ENCODE data around the gene ZNF438.

Gene ZNF438

GRCh38 chr10:30894221-30894620 lies 137.4 kb downstream of the ZNF438 start:
- Histone ChIP-seq H2BK12ac (ENCODE audit: low read length in 2 of 2) (peak overlapping the region in 1 of 2 experiments; percentile 63), H2BK5ac (ENCODE audit: low read depth, low read length, poor library complexity, severe bottlenecking) (no peak overlapping the region), H3K4me2 (ENCODE audit: low read length, poor library complexity, severe bottlenecking) (no peak overlapping the region), H3K4ac (ENCODE audit: low read depth in 1 of 2, low read length in 2 of 2) (no peak overlapping the region), H3K14ac (ENCODE audit: low read length in 2 of 2) (no peak overlapping the region), H3K9me3 (ENCODE audit: control insufficient read depth, low read length) (no peaks in the 10 kb centered on the region), H3K18ac (ENCODE audit: low read depth in 1 of 2, low read length in 2 of 2) (no peak overlapping the region), H2BK15ac (ENCODE audit: low read depth, poor library complexity, severe bottlenecking) (no peak overlapping the region), H3K4me1 (ENCODE audit: control insufficient read depth, insufficient read depth, low read depth, low read length) (no peaks in the 10 kb centered on the region), H3K9ac (ENCODE audit: low read length) (no peak overlapping the region), H3K27me3 (ENCODE audit: control insufficient read depth in 1 of 2, insufficient read depth in 1 of 2, low read length in 2 of 2) (no peaks in the 10 kb centered on the region), H4K91ac (ENCODE audit: low read length) (no peak overlapping the region), H2AK5ac (ENCODE audit: low read length, severe bottlenecking) (no peak overlapping the region), H3K27ac (ENCODE audit: low read length, poor library complexity, severe bottlenecking) (no peak overlapping the region), H3K23ac (ENCODE audit: low read length in 2 of 2) (no peak overlapping the region), H2BK120ac (ENCODE audit: low read depth, low read length) (no peak overlapping the region), H3K36me3 (ENCODE audit: control insufficient read depth in 1 of 2, insufficient read depth in 2 of 2, low read depth in 1 of 2, low read length in 2 of 2) (no peaks in the 10 kb centered on the region), H3K79me1 (replicated peaks; ENCODE audit: low read length, poor library complexity, severe bottlenecking) (peaks cover 2% of the 10 kb centered on the region), H4K8ac (ENCODE audit: low read length) (no peak overlapping the region), H2AFZ (ENCODE audit: low read depth, low read length) (no peak overlapping the region), H3K4me3 (ENCODE audit: insufficient read depth in 1 of 2, low read depth in 1 of 2, low read length in 2 of 2) (no peak overlapping the region)
- 90% methylated on average over 5 of the region's 5 CpGs for WGBS
- DNase-seq: no peak

GRCh38 chr10:30893208-30893607 lies 138.5 kb downstream of the ZNF438 start:
- WGBS: 0% methylated on average over 1 of the region's 1 CpG
- no peak overlapping the region for H3K27ac ChIP-seq (ENCODE audit: low read length, poor library complexity, severe bottlenecking)
- H3K36me3 ChIP-seq (ENCODE audit: control insufficient read depth in 1 of 2, insufficient read depth in 2 of 2, low read depth in 1 of 2, low read length in 2 of 2): no peaks in the 10 kb centered on the region
- no peak overlapping the region for H2BK120ac ChIP-seq (ENCODE audit: low read depth, low read length)
- DNase-seq: peak; percentile 58
- no peak overlapping the region for H4K8ac ChIP-seq (ENCODE audit: low read length)
- H3K14ac ChIP-seq (ENCODE audit: low read length in 2 of 2): no peak overlapping the region
- peaks cover 2% of the 10 kb centered on the region for H3K79me1 ChIP-seq (replicated peaks; ENCODE audit: low read length, poor library complexity, severe bottlenecking)
- no peak overlapping the region for H3K23ac ChIP-seq (ENCODE audit: low read length in 2 of 2)
- no peak overlapping the region for H3K4me2 ChIP-seq (ENCODE audit: low read length, poor library complexity, severe bottlenecking)
- no peaks in the 10 kb centered on the region for H3K9me3 ChIP-seq (ENCODE audit: control insufficient read depth, low read length)
- no peak overlapping the region for H2AFZ ChIP-seq (ENCODE audit: low read depth, low read length)
- no peak overlapping the region for H2BK5ac ChIP-seq (ENCODE audit: low read depth, low read length, poor library complexity, severe bottlenecking)
- no peaks in the 10 kb centered on the region for H3K27me3 ChIP-seq (ENCODE audit: control insufficient read depth in 1 of 2, insufficient read depth in 1 of 2, low read length in 2 of 2)
- H2BK15ac ChIP-seq (ENCODE audit: low read depth, poor library complexity, severe bottlenecking): no peak overlapping the region
- H3K4me3 ChIP-seq (ENCODE audit: insufficient read depth in 1 of 2, low read depth in 1 of 2, low read length in 2 of 2): no peak overlapping the region
- H2BK12ac ChIP-seq (ENCODE audit: low read length in 2 of 2): no peak overlapping the region
- H4K91ac ChIP-seq (ENCODE audit: low read length): no peak overlapping the region
- no peak overlapping the region for H3K18ac ChIP-seq (ENCODE audit: low read depth in 1 of 2, low read length in 2 of 2)
- H3K4ac ChIP-seq (ENCODE audit: low read depth in 1 of 2, low read length in 2 of 2): no peak overlapping the region
- no peak overlapping the region for H2AK5ac ChIP-seq (ENCODE audit: low read length, severe bottlenecking)
- no peak overlapping the region for H3K9ac ChIP-seq (ENCODE audit: low read length)
- H3K4me1 ChIP-seq (ENCODE audit: control insufficient read depth, insufficient read depth, low read depth, low read length): no peaks in the 10 kb centered on the region

GRCh38 chr10:30887839-30888238 lies 143.8 kb downstream of the ZNF438 start:
- no peak overlapping the region for H2BK15ac ChIP-seq (ENCODE audit: low read depth, poor library complexity, severe bottlenecking)
- no peak overlapping the region for H4K91ac ChIP-seq (ENCODE audit: low read length)
- no peak for DNase-seq
- H3K4me3 ChIP-seq (ENCODE audit: insufficient read depth in 1 of 2, low read depth in 1 of 2, low read length in 2 of 2): no peak overlapping the region
- no peaks in the 10 kb centered on the region for H3K79me1 ChIP-seq (replicated peaks; ENCODE audit: low read length, poor library complexity, severe bottlenecking)
- no peak overlapping the region for H3K9ac ChIP-seq (ENCODE audit: low read length)
- no peak overlapping the region for H3K27ac ChIP-seq (ENCODE audit: low read length, poor library complexity, severe bottlenecking)
- H3K4me2 ChIP-seq (ENCODE audit: low read length, poor library complexity, severe bottlenecking): no peak overlapping the region
- H3K23ac ChIP-seq (ENCODE audit: low read length in 2 of 2): no peak overlapping the region
- H3K18ac ChIP-seq (ENCODE audit: low read depth in 1 of 2, low read length in 2 of 2): no peak overlapping the region
- WGBS: no CpG with 5 or more reads among the region's 1 CpG
- no peak overlapping the region for H2AK5ac ChIP-seq (ENCODE audit: low read length, severe bottlenecking)
- H2AFZ ChIP-seq (ENCODE audit: low read depth, low read length): no peak overlapping the region
- no peak overlapping the region for H2BK12ac ChIP-seq (ENCODE audit: low read length in 2 of 2)
- H3K14ac ChIP-seq (ENCODE audit: low read length in 2 of 2): no peak overlapping the region
- H3K36me3 ChIP-seq (ENCODE audit: control insufficient read depth in 1 of 2, insufficient read depth in 2 of 2, low read depth in 1 of 2, low read length in 2 of 2): no peaks in the 10 kb centered on the region
- H4K8ac ChIP-seq (ENCODE audit: low read length): no peak overlapping the region
- H3K4me1 ChIP-seq (ENCODE audit: control insufficient read depth, insufficient read depth, low read depth, low read length): no peaks in the 10 kb centered on the region
- no peaks in the 10 kb centered on the region for H3K27me3 ChIP-seq (ENCODE audit: control insufficient read depth in 1 of 2, insufficient read depth in 1 of 2, low read length in 2 of 2)
- H3K9me3 ChIP-seq (ENCODE audit: control insufficient read depth, low read length): no peaks in the 10 kb centered on the region
- no peak overlapping the region for H3K4ac ChIP-seq (ENCODE audit: low read depth in 1 of 2, low read length in 2 of 2)
- H2BK5ac ChIP-seq (ENCODE audit: low read depth, low read length, poor library complexity, severe bottlenecking): no peak overlapping the region
- H2BK120ac ChIP-seq (ENCODE audit: low read depth, low read length): no peak overlapping the region

GRCh38 chr10:30885423-30885822 lies 146.2 kb downstream of the ZNF438 start:
- no peak overlapping the region for H4K91ac ChIP-seq (ENCODE audit: low read length)
- no peak overlapping the region for H3K4me2 ChIP-seq (ENCODE audit: low read length, poor library complexity, severe bottlenecking)
- no peak overlapping the region for H2BK15ac ChIP-seq (ENCODE audit: low read depth, poor library complexity, severe bottlenecking)
- H2AK5ac ChIP-seq (ENCODE audit: low read length, severe bottlenecking): no peak overlapping the region
- DNase-seq: no peak
- H2AFZ ChIP-seq (ENCODE audit: low read depth, low read length): no peak overlapping the region
- no peak overlapping the region for H3K4ac ChIP-seq (ENCODE audit: low read depth in 1 of 2, low read length in 2 of 2)
- H3K18ac ChIP-seq (ENCODE audit: low read depth in 1 of 2, low read length in 2 of 2): no peak overlapping the region
- no peak overlapping the region for H2BK12ac ChIP-seq (ENCODE audit: low read length in 2 of 2)
- no peak overlapping the region for H3K4me3 ChIP-seq (ENCODE audit: insufficient read depth in 1 of 2, low read depth in 1 of 2, low read length in 2 of 2)
- H3K4me1 ChIP-seq (ENCODE audit: control insufficient read depth, insufficient read depth, low read depth, low read length): no peaks in the 10 kb centered on the region
- no peaks in the 10 kb centered on the region for H3K79me1 ChIP-seq (replicated peaks; ENCODE audit: low read length, poor library complexity, severe bottlenecking)
- H2BK120ac ChIP-seq (ENCODE audit: low read depth, low read length): no peak overlapping the region
- no peak overlapping the region for H4K8ac ChIP-seq (ENCODE audit: low read length)
- no peak overlapping the region for H3K9ac ChIP-seq (ENCODE audit: low read length)
- H3K23ac ChIP-seq (ENCODE audit: low read length in 2 of 2): no peak overlapping the region
- H3K27ac ChIP-seq (ENCODE audit: low read length, poor library complexity, severe bottlenecking): no peak overlapping the region
- no peaks in the 10 kb centered on the region for H3K27me3 ChIP-seq (ENCODE audit: control insufficient read depth in 1 of 2, insufficient read depth in 1 of 2, low read length in 2 of 2)
- no peak overlapping the region for H3K14ac ChIP-seq (ENCODE audit: low read length in 2 of 2)
- no peaks in the 10 kb centered on the region for H3K9me3 ChIP-seq (ENCODE audit: control insufficient read depth, low read length)
- no peaks in the 10 kb centered on the region for H3K36me3 ChIP-seq (ENCODE audit: control insufficient read depth in 1 of 2, insufficient read depth in 2 of 2, low read depth in 1 of 2, low read length in 2 of 2)
- no peak overlapping the region for H2BK5ac ChIP-seq (ENCODE audit: low read depth, low read length, poor library complexity, severe bottlenecking)

All from mesenchymal stem cell (in vitro differentiated cells and primary cell).